Mammary epithelial cell (primary cell): ENCODE measurements around the gene PTGES2.

Source experiments
- EZH2 ChIP-seq: IDR thresholded peaks from 2 replicates; pipeline ENCODE4 v1.6.1; 2012; ENCODE audit warnings: low read length, inconsistent platforms, borderline replicate concordance
- TF ChIP-seq, protein P1 (sequence below), 2 donors: IDR thresholded peaks in 1 of 2; conservative IDR thresholded peaks in 1 of 2; 2 replicates each; pipeline ENCODE4 v1.5.1; 2011 to 2012; ENCODE audit warnings: inconsistent platforms in 2 of 2, low read length in 2 of 2, mild to moderate bottlenecking in 2 of 2, control low read depth in 1 of 2, low read depth in 1 of 2; ENCODE audit not compliant: insufficient read depth in 1 of 2; ENCODE audit errors: extremely low read depth in 1 of 2

DNA sequence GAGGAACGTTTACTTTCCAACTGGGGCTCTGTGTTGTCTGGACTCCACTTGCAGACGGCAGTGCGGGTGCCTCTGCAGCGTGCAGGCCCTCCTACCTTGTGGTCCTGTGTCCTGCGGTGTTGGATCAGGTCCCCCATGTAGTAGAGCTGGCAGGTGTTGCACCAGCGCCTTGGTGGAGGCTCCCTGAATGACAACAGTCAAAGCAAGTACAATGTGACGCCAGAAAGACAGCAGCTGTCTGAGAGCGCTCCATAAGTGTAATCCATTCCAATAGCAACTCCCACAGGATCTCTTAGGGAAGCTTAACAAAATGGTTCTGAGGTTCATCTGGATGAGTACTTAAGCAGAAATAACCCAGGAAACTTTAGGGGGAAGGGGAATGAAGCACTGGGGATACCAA, 42.4 kb upstream of the PTGES2 start:
- TF ChIP-seq, protein P1, sequence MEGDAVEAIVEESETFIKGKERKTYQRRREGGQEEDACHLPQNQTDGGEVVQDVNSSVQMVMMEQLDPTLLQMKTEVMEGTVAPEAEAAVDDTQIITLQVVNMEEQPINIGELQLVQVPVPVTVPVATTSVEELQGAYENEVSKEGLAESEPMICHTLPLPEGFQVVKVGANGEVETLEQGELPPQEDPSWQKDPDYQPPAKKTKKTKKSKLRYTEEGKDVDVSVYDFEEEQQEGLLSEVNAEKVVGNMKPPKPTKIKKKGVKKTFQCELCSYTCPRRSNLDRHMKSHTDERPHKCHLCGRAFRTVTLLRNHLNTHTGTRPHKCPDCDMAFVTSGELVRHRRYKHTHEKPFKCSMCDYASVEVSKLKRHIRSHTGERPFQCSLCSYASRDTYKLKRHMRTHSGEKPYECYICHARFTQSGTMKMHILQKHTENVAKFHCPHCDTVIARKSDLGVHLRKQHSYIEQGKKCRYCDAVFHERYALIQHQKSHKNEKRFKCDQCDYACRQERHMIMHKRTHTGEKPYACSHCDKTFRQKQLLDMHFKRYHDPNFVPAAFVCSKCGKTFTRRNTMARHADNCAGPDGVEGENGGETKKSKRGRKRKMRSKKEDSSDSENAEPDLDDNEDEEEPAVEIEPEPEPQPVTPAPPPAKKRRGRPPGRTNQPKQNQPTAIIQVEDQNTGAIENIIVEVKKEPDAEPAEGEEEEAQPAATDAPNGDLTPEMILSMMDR (conservative IDR thresholded peaks at IDR 0.05 in 1 of 2, IDR thresholded peaks at IDR 0.05 in 1 of 2; ENCODE audit: extremely low read depth in 1 of 2, insufficient read depth in 1 of 2, low read depth in 1 of 2, low read length in 2 of 2): no peak
- TF ChIP-seq EZH2: no peak
